GM19351 (cell line): ENCODE measurements around the gene SLC2A10.

ENCODE experiments used
- ATAC-seq: cut with Tn5 transposase; IDR thresholded peaks from one replicate; pipeline ENCODE4 v1.9.1; 2021; ENCODE audit warnings: mild to moderate bottlenecking, moderate library complexity; ENCODE audit not compliant: unreplicated experiment

Gene SLC2A10

GRCh38 chr20:46681032-46681854 lies 28.2 kb upstream of the SLC2A10 start:
- ATAC-seq = no peak

- no peak for ATAC-seq
These were observed 27.2 kb upstream of the SLC2A10 start for GRCh38 chr20:46682063-46682821.

- ATAC-seq = no peak
These were observed 26.3 kb upstream of the SLC2A10 start for GRCh38 chr20:46683011-46683667.

GRCh38 chr20:46683668-46683938 lies 25.8 kb upstream of the SLC2A10 start:
- ATAC-seq = no peak

- ATAC-seq = no peak
These were observed 25.3 kb upstream of the SLC2A10 start for GRCh38 chr20:46683939-46684750.

GRCh38 chr20:46688151-46689081 lies 21.0 kb upstream of the SLC2A10 start:
- ATAC-seq = no peak

GRCh38 chr20:46689082-46689753 lies 20.2 kb upstream of the SLC2A10 start, which contains the start of gene TP53RK:
Gene TP53RK (minus strand): TSS chr20:46689444. CDS start chr20:46689414, 30 bp downstream.
- peak; percentile 89 for ATAC-seq

- no peak for ATAC-seq
These were observed 19.7 kb upstream of the SLC2A10 start for GRCh38 chr20:46689754-46690085.

GRCh38 chr20:46690219-46691106 lies 19.0 kb upstream of the SLC2A10 start:
- ATAC-seq = no peak

GRCh38 chr20:46691196-46691595 lies 18.3 kb upstream of the SLC2A10 start:
- no peak for ATAC-seq

GRCh38 chr20:46694484-46694883 lies 15.0 kb upstream of the SLC2A10 start:
- ATAC-seq = no peak

- ATAC-seq = no peak
These were observed 13.6 kb upstream of the SLC2A10 start for GRCh38 chr20:46695892-46696291.

- ATAC-seq = no peak
These were observed 12.6 kb upstream of the SLC2A10 start for GRCh38 chr20:46696791-46697279.

GRCh38 chr20:46698788-46699187 lies 10.7 kb upstream of the SLC2A10 start:
- ATAC-seq = no peak

- ATAC-seq = no peak
These were observed 9.6 kb upstream of the SLC2A10 start for GRCh38 chr20:46699651-46700359.

- ATAC-seq = no peak
These were observed 9.0 kb upstream of the SLC2A10 start for GRCh38 chr20:46700481-46700880.

GRCh38 chr20:46701057-46701456 lies 8.4 kb upstream of the SLC2A10 start:
- ATAC-seq = no peak

- no peak for ATAC-seq
These were observed 7.9 kb upstream of the SLC2A10 start for GRCh38 chr20:46701556-46701955.
